ENCODE results near the gene LTBP1. TPM values are rescaled to one million over a fixed set of nuclear protein-coding genes. Genes with fewer than 3 reads are reported as not detected.

The LTBP1 gene
- total and polyA plus RNA-seq, 2 of the 13 experiments (the other 11 are each of a cell fraction or from before 2014, with no cell fraction given), result 0.12 to 0.22 TPM

GRCh38 chr2:33302348-33302747 is 355.6 kb downstream of the LTBP1 start:
- H3K27ac ChIP-seq (ENCODE audit: extremely low read length, insufficient read depth, low read length), result no peak overlapping the region
- no peak overlapping the region for H3K4me3 ChIP-seq (replicated peaks in 1 of 3; ENCODE audit: insufficient read depth in 1 of 3, low read depth in 2 of 3, low read length in 3 of 3)
- H2AFZ ChIP-seq (ENCODE audit: low read length), result no peak overlapping the region
- TF ChIP-seq GRHL1 (CRISPR knock-in tag; conservative IDR thresholded peaks at IDR 0.05) (no peak), CHD2 (IDR thresholded peaks at IDR 0.05; ENCODE audit: low read depth, low read length) (no peak), AHDC1 (CRISPR knock-in tag; IDR thresholded peaks at IDR 0.05; ENCODE audit: borderline replicate concordance) (no peak), STAG1 (CRISPR knock-in tag; IDR thresholded peaks at IDR 0.05) (no peak), ZNF569 (CRISPR knock-in tag; IDR thresholded peaks at IDR 0.05; ENCODE audit: borderline replicate concordance) (no peak), ADNP (CRISPR knock-in tag; IDR thresholded peaks at IDR 0.05) (no peak), ZIK1 (CRISPR knock-in tag; IDR thresholded peaks at IDR 0.05; ENCODE audit: borderline replicate concordance, low read depth) (no peak), KLF15 (CRISPR knock-in tag; IDR thresholded peaks at IDR 0.05; ENCODE audit: borderline replicate concordance) (no peak), ZNF674 (CRISPR knock-in tag; IDR thresholded peaks at IDR 0.05; ENCODE audit: low read depth) (no peak), THAP11 (CRISPR knock-in tag; IDR thresholded peaks at IDR 0.05) (no peak), ATAD3A (CRISPR knock-in tag; IDR thresholded peaks at IDR 0.05) (no peak), ZBTB1 (CRISPR knock-in tag; IDR thresholded peaks at IDR 0.05; ENCODE audit: borderline replicate concordance) (no peak), XRCC5 (optimal IDR thresholded peaks at IDR 0.05; ENCODE audit: low read length) (no peak)
- in situ Hi-C loops (cut with HindIII; ENCODE audit: extremely low pct_ligation_motif_present, low pct_unique_long_range_greater_than_20kb), result no loop called here
- no TSS peak for BruUV-seq (replicated peaks)
- H4K20me1 ChIP-seq (ENCODE audit: insufficient read depth, low read length), result no peaks in the 10 kb centered on the region
- H3K36me3 ChIP-seq (replicated peaks in 1 of 2; ENCODE audit: control insufficient read depth in 1 of 2, insufficient read depth in 2 of 2, low read length in 2 of 2), result no peaks in the 10 kb centered on the region
- H3K9ac ChIP-seq (ENCODE audit: insufficient read depth, low read depth, low read length), result no peak overlapping the region
- CTCF ChIA-PET (ENCODE audit: low intra/inter-chr PET ratio, low total read pairs), result no interaction called here
- DNase-seq (ENCODE audit: low spot score), result no peak
- intact Hi-C loops (cut with micrococcal nuclease; ENCODE audit: unreplicated experiment), result no loop called here
- no peaks in the 10 kb centered on the region for H3K79me2 ChIP-seq (ENCODE audit: insufficient read depth, low read length)
- H3K27me3 ChIP-seq (ENCODE audit: control insufficient read depth in 1 of 2, insufficient read depth in 2 of 2, low read length in 2 of 2), result no peaks in the 10 kb centered on the region
- H3K4me1 ChIP-seq (ENCODE audit: insufficient read depth, low read length), result no peaks in the 10 kb centered on the region
- FAIRE-seq, result no peak
- WGBS (ENCODE audit: low lambda C conversion rate), result 9% methylated on average over 2 of the region's 2 CpGs
- no peaks in the 10 kb centered on the region for H3K9me3 ChIP-seq (ENCODE audit: low read length)
- H3K4me2 ChIP-seq (ENCODE audit: low read depth, low read length), result no peak overlapping the region
- ATAC-seq, result no peak
- POLR2A ChIA-PET, result no interaction called here

Data from HepG2 (cell line).